ENCODE measurements around the gene MRPS7.
"Not testable (repeated sequence)": the region's sequence is repeated elsewhere in the genome, so short reads cannot be mapped to it uniquely, and the experiment has no call there.

MRPS7 gene

GRCh38 chr17:75271233-75271954, 9.7 kb downstream of the MRPS7 start:
- peak; percentile 67 for DNase-seq (ENCODE audit: low read depth, low spot score)

GRCh38 chr17:75271955-75272847, 10.5 kb downstream of the MRPS7 start:
- DNase-seq (ENCODE audit: low read depth, low spot score), result no peak

GRCh38 chr17:75272848-75273184, 11.1 kb downstream of the MRPS7 start:
- no peak for DNase-seq (ENCODE audit: low read depth, low spot score)

- no peak for DNase-seq (ENCODE audit: low read depth, low spot score)
Observed at GRCh38 chr17:75273977-75274708, 12.5 kb downstream of the MRPS7 start.

- no peak for DNase-seq (ENCODE audit: low read depth, low spot score)
Observed at GRCh38 chr17:75277664-75278071, 16.0 kb downstream of the MRPS7 start.

GRCh38 chr17:75280189-75280588, 18.5 kb downstream of the MRPS7 start:
- not testable (repeated sequence) for DNase-seq (ENCODE audit: low read depth, low spot score)

- DNase-seq (ENCODE audit: low read depth, low spot score), result no peak
Observed at GRCh38 chr17:75285123-75285522, 23.4 kb downstream of the MRPS7 start.

GRCh38 chr17:75287221-75287620, 25.5 kb downstream of the MRPS7 start:
- DNase-seq (ENCODE audit: low read depth, low spot score), result no peak

- no peak for DNase-seq (ENCODE audit: low read depth, low spot score)
Observed at GRCh38 chr17:75288359-75288758, 26.7 kb downstream of the MRPS7 start.

- DNase-seq (ENCODE audit: low read depth, low spot score), result no peak
Observed at GRCh38 chr17:75288770-75289114, 27.1 kb downstream of the MRPS7 start.

GRCh38 chr17:75289115-75289831, 27.6 kb downstream of the MRPS7 start, which contains the start of gene SLC25A19:
SLC25A19 (minus strand) TSS chr17:75289433; CDS start chr17:75286764, 2,669 bp downstream.
- peak; percentile 99 for DNase-seq (ENCODE audit: low read depth, low spot score)

- DNase-seq (ENCODE audit: low read depth, low spot score), result no peak
Observed at GRCh38 chr17:75289832-75290337, 28.2 kb downstream of the MRPS7 start.

GRCh38 chr17:75292810-75293448, 31.2 kb downstream of the MRPS7 start:
- DNase-seq (ENCODE audit: low read depth, low spot score), result not testable (repeated sequence)

- DNase-seq (ENCODE audit: low read depth, low spot score), result no peak
Observed at GRCh38 chr17:75295201-75296158, 33.8 kb downstream of the MRPS7 start.

- DNase-seq (ENCODE audit: low read depth, low spot score), result no peak
Observed at GRCh38 chr17:75300280-75300679, 38.6 kb downstream of the MRPS7 start.

GRCh38 chr17:75301049-75301448, 39.4 kb downstream of the MRPS7 start:
- DNase-seq (ENCODE audit: low read depth, low spot score), result no peak

- DNase-seq (ENCODE audit: low read depth, low spot score), result no peak
Observed at GRCh38 chr17:75301502-75302206, 40.0 kb downstream of the MRPS7 start.

GRCh38 chr17:75307957-75308731, 46.5 kb downstream of the MRPS7 start:
- DNase-seq (ENCODE audit: low read depth, low spot score), result no peak
